GM19193 (cell line): ENCODE measurements around the gene CADM2.

ENCODE experiments used
- POLR2A ChIP-seq: IDR thresholded peaks from 4 replicates; pipeline ENCODE4 v1.6.1; 2011; ENCODE audit not compliant: insufficient read depth, insufficient read length; ENCODE audit errors: extremely low read depth

CADM2 gene

GRCh38 chr3:85397434-85397833 is 438.6 kb downstream of the CADM2 start:
- TF ChIP-seq POLR2A, result no peak

- no peak for TF ChIP-seq POLR2A
These were observed 467.3 kb downstream of the CADM2 start for GRCh38 chr3:85426121-85426520.

- TF ChIP-seq POLR2A, result no peak
These were observed 468.7 kb downstream of the CADM2 start for GRCh38 chr3:85427467-85427866.

- no peak for TF ChIP-seq POLR2A
These were observed 473.3 kb downstream of the CADM2 start for GRCh38 chr3:85432081-85432480.

GRCh38 chr3:85433319-85433718 is 474.5 kb downstream of the CADM2 start:
- no peak for TF ChIP-seq POLR2A

- no peak for TF ChIP-seq POLR2A
These were observed 496.9 kb downstream of the CADM2 start for GRCh38 chr3:85455561-85456200.

- no peak for TF ChIP-seq POLR2A
These were observed 515.5 kb downstream of the CADM2 start for GRCh38 chr3:85474241-85474640.

GRCh38 chr3:85475346-85475745 is 516.6 kb downstream of the CADM2 start:
- no peak for TF ChIP-seq POLR2A

- TF ChIP-seq POLR2A, result no peak
These were observed 518.2 kb downstream of the CADM2 start for GRCh38 chr3:85476891-85477495.

GRCh38 chr3:85481411-85482212 is 522.8 kb downstream of the CADM2 start:
- TF ChIP-seq POLR2A, result no peak

GRCh38 chr3:85482213-85482490 is 523.4 kb downstream of the CADM2 start:
- TF ChIP-seq POLR2A, result no peak

GRCh38 chr3:85483986-85484385 is 525.2 kb downstream of the CADM2 start:
- no peak for TF ChIP-seq POLR2A

- TF ChIP-seq POLR2A, result no peak
These were observed 528.6 kb downstream of the CADM2 start for GRCh38 chr3:85487375-85487774.

- no peak for TF ChIP-seq POLR2A
These were observed 536.8 kb downstream of the CADM2 start for GRCh38 chr3:85495602-85496001.

- TF ChIP-seq POLR2A, result no peak
These were observed 539.4 kb downstream of the CADM2 start for GRCh38 chr3:85498177-85498576.

- TF ChIP-seq POLR2A, result no peak
These were observed 543.5 kb downstream of the CADM2 start for GRCh38 chr3:85502148-85502875.

GRCh38 chr3:85508659-85509058 is 549.9 kb downstream of the CADM2 start:
- no peak for TF ChIP-seq POLR2A

- TF ChIP-seq POLR2A, result no peak
These were observed 557.4 kb downstream of the CADM2 start for GRCh38 chr3:85516146-85516545.
